ENCODE measurements around the gene LSS.
"Not testable (repeated sequence)": the region's sequence is repeated elsewhere in the genome, so short reads cannot be mapped to it uniquely, and the experiment has no call there.

Gene LSS

DNA sequence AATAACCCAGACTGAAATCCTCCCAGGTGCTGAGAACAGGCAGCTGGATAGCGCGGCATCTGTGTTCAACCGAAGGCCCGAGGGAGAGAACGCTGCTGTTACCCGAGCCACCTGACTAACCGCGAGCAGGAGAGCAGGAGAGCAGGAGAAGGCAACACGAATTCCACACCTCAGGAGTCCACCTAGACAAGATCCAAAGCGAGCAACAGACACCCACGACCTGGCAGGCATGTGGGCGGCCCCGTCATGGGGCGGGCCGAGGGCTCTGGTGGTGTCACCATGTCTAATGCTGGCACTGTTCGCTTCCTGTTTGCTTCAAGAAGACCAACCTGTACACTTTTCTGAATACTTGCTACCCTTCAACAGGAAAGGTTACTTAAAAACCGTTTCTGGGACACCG is 23.4 kb downstream of the LSS start:
- DNase-seq (ENCODE audit: low spot score), result no peak

DNA sequence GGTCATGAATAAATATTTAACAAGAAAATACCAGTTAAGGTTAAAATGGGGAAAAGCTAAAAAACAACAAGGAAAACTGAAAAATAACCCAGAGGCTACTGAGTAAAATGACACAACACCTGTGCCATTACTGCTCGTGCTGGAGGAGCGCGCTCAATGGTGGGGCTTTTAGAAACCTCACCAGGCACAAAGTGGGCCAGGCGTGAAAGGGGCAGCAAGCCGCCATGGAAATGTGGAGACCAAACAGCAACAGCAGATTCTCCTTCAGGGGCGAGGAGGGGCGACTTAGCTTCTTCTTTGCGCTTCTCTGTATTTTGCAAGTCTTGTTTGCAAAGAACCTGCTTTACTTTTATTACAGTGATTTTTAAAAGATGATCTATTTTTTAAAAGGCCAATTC is 25.4 kb downstream of the LSS start:
- DNase-seq (ENCODE audit: low spot score), result no peak

DNA sequence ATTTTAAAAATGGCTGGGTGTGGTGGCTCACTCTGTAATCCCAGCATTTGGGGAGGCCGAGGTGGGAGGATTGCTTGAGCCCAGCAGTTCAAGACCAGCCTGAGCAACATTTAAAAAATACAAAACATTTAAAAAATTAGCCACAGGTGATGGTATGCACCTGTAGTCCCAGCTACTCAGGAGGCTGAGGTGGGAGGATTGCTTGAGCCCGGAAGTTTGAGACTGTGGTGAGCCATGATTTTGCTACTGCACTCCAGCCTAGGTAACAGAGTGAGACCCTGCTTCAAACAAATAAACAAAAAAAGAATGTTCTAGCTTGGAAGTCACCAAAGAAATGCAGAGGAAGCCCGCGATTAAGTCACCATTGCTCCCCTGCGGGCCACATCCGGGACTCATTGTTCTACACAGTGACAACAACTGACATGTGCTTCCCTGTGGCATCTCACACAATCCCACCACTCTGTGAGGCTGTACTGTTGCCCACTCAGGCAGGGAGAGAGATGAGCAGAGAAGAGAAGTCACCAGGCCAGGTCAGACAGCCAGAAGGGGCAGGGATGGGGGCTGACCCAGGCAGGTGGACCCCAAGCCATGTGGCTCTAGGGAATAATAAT is 25.9 kb downstream of the LSS start:
- no peak for DNase-seq (ENCODE audit: low spot score)

DNA sequence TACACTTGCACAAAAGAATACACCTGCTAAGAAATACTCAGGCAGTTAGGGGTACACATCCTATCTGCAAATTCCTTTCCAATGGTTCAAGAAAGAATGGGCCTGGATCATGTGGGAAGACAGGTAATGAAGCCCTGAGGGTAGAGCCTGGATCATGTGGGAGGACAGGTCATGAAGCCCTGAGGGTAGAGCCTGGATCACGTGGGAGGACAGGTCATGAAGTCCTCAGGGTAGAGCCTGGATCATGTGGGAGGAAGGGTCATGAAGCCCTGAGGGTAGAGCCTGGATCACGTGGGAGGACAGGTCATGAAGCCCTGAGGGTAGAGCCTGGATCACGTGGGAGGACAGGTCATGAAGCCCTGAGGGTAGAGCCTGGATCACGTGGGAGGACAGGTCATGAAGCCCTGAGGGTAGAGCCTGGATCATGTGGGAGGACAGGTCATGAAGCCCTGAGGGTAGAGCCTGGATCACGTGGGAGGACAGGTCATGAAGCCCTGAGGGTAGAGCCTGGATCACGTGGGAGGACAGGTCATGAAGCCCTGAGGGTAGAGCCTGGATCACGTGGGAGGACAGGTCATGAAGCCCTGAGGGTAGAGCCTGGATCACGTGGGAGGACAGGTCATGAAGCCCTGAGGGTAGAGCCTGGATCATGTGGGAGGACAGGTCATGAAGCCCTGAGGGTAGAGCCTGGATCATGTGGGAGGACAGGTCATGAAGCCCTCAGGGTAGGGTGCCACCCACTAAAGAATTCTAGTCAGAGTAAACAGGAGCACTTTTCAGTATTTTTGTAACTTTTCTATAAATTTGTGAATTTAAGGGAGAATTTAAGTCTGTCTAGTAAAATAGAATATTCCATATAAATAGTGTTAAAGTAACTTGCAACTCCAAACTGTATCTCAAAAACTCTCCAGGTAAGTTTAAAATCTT is 27.4 kb downstream of the LSS start:
- not testable (repeated sequence) for DNase-seq (ENCODE audit: low spot score)

DNA sequence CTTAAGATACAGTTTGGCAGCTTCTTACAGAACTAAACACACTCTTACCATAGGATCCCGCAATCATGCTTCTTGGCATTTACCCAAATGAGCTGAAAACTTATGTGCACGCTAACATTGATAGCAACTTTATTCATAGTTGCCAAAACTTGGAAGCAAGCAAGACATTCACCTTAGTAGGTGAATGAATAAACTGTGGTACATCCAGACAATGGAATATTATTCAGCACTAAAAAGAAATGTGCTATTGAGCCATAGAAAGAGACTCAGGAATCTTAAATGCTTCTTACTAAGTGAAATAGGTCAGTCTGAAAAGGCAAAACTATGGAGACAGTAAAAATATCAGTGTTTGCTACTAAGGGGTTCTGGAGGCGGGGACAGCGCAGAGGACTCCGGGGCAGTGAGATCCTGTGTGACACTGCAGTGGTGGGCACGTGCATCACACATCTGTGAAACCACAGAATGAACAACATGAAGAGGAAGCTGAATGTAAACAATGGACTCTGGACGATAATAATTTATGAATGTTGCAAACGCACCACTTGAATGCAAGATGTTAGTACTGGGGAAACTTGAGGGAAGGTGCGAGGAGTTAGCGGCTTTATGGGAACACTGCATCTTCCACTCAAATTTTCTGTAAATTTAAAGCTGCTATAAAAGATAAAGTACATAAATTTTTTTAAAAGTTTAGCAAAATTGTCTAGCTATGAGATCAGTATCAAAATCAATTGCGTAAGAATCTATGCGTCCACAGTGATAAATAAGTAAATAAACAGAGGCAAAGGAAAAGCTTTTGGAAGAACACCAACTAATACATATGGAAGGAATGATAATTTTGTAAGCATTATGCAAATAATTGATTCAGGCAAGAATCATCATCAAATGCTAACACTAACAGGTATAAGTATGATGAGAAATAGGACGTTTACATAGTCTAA is 28.9 kb downstream of the LSS start:
- DNase-seq (ENCODE audit: low spot score), result no peak

DNA sequence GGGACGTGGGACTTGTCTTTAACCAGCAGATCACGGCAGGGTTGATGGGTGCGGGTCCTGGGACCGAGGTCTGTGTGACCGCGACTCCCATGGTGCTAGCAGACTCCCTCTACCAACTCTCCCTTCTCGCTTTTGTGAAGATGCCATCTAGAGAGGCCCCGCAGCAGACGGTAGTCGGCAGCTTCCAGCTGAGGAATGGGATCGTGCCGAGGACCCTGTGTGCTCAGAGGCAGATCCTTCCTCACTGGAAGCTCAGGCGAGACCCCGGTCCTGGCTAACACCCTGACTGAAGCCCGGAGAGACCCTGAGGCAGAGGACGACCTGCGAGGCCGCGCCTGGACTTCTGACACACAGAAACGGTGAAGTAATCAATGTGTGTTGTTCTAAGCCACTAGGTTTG is 31.8 kb downstream of the LSS start:
- DNase-seq (ENCODE audit: low spot score), result no peak

DNA sequence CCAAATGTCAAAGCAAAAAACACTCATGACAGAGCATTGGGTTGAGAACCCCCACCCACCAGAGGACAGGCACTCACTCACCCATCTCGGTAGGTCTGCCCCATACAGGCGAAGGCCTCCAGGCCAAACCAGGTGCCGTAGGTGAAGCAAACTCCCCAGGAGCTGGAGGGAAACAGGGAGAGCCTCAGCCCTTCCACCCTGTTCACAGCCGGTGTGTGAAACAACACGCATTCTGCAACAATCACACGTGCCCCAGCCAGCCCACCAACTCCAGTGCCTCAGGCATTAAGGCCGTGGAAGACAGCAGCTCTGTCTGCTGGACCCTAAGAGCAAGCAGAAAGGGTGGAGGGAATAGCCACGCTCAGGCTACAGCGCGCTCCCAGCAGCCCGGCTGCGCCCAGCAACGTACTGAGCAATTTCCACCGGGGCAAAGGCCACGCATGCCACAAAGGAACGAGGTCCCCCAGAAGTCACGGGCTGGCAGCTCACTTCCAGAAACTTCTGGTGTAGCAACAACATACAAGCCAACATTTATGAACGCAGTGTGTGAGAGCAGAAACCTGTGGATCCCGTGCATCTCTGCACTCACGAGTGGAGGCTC is 32.9 kb downstream of the LSS start:
- DNase-seq (ENCODE audit: low spot score), result no peak

DNA sequence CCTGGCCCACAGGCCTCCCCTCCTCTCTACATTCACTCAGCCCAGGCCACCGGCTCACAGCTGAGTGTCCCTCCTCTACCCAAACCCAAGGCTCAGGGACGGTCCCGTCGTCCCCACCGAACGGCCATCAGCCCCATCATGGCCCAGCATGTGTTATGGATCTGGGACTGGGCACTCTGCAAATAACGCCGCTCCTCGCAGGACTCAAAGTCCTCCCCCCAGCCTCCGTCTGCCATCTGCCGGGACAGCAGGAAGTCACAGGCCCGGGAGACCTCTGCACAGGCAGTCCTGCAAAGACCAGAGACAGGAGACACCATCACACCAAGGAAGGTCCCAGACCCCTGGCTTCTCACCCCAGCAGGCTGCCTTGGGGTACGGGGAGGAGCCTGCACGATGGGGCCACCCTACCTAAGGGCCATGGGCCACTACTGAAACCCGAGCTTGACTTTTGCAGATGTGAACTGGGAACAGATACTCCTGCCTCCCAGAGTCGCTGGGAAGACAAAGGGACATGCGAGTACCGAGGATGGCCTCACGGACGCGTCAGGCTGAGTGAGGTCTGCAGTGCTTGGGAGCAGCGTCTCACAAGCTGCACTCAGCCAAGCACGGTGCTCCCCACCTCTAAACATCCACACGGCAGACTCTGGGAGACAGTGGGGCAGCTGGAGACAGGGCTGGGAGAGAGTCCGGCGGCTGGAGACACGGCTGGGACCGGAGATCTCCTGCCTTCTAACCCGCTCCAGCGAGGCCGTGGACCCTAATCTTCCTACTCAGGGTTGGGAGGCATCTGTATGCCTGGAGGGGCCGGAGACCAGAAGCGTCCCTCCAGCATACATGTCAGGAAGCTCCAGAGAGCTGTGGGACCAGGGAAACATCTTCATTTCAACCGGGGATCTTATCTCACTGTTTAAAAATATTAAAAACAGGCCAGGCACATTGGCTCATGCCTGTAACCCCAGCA is 33.9 kb downstream of the LSS start:
- no peak for DNase-seq (ENCODE audit: low spot score)

DNA sequence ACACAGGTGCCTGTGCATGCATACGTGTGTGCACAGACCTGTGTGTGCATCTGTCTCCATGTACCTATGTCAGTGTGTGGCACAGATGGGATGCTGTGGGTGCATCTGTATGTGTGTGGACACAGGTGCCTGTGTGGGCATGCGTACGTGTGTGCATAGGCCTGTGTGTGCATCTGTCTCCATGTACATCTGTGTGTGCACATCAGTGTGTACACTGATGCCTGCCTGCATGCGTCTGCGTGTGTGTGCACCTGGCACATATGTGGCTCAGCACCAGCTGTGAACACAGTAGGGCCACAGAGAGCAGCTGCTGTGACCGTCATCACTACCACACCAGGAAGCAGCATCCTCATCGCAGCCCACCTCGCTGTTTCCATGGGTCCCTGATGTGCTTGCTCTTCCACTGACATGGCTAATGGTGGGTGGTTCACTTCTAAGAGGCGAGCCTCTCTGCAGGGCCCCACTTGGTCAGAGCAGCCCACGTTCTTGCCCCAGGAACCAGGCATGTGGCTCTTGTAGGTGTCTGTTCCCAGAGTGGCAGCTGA is 34.7 kb downstream of the LSS start:
- no peak for DNase-seq (ENCODE audit: low spot score)

DNA sequence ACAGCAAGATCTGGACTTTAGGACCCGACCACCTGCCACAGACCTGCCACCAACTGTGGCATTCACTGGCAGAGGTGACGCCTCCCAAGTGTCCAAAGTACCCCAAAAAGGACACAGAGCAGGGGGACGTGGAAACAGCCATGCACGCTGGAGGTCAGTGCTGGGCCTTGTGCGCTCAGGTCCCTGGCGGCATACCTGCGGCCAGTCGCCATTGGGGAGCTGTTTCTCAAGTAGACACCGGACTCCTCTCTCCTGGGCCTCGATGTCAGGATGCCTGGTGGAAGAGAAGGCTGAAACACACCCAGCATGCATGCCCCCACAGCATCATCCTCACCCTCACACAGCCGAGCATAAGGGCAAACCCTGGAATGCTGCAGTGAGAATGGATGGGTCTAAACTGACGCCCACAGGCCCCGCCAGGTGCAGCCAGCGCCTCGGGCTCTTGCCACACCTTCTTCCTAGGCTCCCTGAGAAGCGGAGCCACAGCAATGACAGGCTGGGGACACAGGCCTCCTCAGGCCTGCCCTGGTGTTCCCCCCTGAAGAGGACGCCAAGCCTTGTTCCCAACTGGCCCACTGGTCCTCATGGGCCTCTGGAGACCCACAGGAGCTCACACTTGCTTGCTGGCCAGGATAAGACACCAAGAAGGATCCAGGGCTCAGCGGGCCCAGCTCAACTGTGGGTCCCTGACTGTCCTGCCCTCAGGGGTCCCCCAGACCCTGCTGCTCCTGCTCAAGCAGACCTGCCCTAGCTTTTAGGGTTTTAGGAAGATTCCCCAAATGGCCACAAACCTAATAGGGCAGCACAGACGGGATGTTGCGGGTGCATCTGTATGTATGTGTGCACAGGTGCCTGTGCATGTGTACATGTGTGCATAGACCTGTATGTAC is 36.6 kb downstream of the LSS start:
- no peak for DNase-seq (ENCODE audit: low spot score)

DNA sequence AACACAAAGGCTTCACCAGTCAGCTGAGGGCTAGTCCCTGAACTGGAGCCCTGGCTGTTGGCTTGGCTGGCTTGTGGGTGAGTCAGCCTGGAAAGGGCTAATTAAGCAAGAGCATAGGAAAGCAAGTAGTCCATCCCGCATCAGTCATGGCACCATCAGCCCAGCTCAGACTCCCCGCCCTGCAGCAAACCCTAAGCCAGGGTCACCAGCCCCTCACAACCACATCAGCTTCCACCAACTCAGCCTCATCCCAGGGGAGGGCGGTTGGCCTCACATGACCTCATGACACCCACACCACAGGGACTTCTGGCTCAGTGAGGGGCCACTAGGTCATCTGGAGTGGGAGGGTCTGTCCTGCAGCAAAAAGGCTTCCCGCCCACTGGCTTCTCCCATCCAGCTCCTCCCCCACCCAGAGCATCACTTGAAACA is 37.3 kb downstream of the LSS start:
- no peak for DNase-seq (ENCODE audit: low spot score)

DNA sequence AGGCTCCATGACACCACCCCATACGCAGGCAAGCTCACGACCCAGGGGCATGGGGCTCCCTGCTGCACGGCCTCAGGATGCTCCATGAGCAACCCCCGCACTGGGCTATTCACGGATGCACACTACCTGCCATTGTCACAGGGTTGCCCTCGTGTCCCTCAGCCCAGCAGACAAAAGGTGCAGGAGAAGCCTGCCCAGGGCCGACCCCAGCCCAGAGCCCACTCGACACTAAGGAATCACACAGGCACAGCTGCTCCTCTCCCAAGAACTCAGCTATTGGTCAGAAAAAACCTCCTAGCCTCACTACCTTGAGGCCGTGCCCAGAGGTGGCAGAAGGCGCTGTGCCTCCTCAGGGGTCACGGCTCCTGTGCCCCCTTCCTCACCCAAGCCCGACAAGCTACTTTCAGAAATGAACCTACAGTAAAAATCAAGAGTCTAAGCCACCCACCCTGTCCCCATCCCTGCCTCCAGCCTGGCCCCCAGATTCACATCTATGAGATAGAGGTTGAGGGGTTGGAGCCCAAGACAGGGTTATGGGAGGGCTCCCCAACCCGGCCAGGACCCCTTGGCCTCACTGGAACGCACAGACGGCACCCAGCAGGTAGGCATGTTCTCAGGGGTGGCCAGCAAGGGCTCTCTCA is 38.0 kb downstream of the LSS start:
- DNase-seq (ENCODE audit: low spot score), result no peak

DNA sequence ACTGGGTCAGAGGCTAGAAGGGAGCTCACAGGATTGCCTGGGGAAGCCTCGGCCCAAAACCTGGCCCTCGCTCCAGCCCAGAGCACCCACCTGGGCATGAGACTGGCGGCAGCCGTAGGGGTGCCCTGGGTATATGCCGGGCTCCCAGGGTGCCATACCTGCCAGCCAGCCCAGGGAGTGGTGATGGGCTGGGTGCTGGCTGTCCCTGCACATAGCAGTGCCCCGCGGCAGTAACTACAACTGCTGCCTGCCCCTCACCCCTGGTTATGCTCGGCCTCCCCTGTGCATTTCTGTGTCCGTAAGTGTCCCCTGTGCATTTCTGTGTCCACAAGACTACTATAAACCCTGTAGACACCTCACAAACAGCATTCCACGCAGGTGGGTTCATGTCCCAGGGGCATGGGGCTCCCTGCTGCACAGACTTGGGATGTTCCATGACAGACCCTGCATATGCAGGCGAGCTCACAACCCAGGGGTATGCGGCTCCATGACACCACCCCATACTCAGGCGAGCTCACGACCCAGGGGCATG is 38.5 kb downstream of the LSS start:
- DNase-seq (ENCODE audit: low spot score), result no peak

DNA sequence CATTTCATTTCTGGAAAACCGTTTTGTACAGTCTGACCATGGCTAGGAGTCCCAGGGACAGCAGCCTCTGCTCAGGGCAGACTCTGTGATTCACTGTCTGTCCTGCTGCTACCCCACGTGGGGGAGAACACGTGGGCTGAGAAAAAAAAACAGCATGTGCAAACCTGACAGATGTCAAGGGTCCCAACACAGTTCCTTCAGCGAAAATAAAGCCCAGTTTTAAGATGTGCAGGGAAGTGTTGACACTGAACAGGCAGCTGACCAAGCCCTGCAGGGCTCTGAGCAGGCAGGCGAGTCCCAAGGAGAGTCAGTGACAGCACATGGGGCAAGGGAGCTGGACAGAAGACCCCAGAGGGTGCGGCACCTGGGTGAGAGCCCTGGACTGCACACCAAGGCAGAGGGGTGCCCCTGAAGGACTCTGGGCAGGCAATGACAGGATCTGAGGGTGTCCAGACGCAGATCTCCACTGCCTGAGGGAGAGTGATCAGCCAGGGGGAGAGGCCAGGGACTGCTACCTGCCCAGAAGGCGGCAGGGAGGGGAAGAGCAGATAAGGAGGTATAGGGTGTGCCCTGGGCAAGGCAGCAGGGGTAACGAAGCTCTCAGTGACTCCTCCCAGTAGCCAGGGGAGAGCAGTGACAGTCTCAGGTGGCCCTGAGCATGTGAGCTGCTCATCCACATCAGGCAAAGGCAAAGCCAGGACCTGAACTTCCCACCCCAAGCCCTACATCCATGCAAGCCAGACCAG is 39.2 kb downstream of the LSS start:
- DNase-seq (ENCODE audit: low spot score), result no peak

DNA sequence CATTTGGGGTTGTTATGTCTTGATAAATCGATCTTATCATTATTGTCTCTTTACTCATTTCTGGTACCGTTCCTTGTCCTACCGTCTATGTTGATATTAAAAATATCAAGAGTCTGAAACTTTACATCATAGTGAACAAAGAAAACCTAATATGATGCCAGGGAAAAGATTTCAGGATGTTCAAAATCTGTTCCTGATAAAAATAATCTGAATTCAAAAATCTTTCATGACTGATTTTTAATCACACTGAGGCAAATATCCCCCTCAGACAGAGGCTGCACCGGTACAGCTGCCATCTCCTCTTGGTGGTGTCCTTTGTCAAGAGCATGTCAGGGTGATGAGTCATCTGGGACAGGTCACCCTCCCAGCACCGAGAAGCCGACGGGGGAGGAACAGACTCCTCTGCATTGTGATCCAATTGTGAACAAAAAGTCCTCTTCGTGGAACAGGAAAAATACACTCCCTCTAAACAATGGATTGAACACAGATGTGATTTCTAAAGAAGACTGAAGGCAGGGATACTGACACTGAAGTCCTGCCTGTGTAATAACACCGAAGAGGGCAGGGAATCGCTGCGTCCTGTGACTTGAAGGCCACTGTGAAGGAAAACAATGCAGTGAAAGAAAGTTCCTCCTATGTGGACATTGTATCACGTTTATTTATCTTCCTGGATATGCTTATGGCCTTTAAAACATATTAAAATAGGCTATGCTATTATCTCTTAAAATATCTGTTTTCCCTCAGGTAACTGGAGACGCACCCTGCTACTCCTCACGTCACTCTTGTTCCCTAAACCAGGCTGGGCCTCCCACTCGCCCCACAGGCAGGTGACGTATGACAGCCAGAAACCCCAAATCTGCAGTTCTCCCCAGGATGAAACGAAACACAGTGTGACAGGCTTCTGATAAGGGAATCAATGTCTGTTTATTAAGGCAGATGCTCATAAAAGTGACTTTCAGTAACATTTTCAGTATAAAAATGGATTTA is 40.1 kb downstream of the LSS start:
- no peak for DNase-seq (ENCODE audit: low spot score)

DNA sequence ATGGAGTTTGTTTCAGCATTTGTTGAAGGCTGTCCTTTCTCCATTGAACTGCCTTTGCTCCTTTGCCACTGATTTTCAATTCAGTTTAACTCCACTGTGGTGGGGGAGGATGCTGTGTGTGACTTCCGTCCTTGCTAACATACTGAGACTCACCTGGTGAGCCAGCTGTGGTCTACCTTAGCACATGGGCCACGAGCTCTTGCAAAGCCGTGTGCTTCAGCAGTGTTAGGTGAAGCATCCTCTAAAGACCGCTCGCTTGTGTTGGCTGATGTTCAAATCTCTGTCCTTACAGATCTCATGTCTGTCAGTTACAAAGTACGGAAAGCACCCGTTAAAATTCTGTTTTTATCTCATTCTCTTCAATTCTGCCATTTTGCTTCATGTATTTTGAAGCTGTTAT is 40.8 kb downstream of the LSS start:
- no peak for DNase-seq (ENCODE audit: low spot score)

DNA sequence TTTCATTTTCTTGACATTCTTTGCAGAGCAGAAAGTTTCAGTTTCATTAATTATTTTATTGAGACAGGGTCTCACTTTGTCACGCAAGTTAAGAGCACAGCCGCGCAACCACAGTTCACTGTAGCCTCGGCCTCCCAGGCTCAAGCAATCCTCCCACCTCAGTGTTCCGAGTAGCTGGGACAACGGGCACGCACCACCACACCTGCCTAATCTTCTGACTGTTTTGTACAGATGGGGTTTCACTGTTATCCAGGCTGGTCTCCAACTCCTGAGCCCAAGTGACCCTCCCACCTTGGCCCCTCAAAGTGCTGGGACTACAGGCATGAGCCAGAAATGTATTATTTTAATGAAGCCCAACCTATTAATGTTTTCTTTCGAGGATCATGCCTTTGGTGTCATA is 41.3 kb downstream of the LSS start:
- no peak for DNase-seq (ENCODE audit: low spot score)
